ENCODE measurements around the gene THSD7A. TPM values are rescaled to one million over a fixed set of nuclear protein-coding genes. Genes with fewer than 3 reads are reported as not detected.
A peak's percentile ranks its signal among the peaks of the same experiment; 100 is the strongest.

THSD7A gene
- under 0.01 TPM in 1 of 2 replicates, not detected in the other for total RNA-seq (2014; rRNA removed; shearing (Covaris generic))

- peak; percentile 22 for DNase-seq (ENCODE audit: low read depth)
Observed at GRCh38 chr7:11831736-11832495, at the start of gene THSD7A. Gene THSD7A (minus strand): TSS chr7:11832198. CDS start chr7:11831946, 252 bp downstream.

- no peak for DNase-seq (ENCODE audit: low read depth)
Observed at GRCh38 chr7:11881680-11882079, 49.7 kb upstream of the THSD7A start.

GRCh38 chr7:11875635-11876034 is 43.6 kb upstream of the THSD7A start:
- DNase-seq (ENCODE audit: low read depth): no peak

DNA sequence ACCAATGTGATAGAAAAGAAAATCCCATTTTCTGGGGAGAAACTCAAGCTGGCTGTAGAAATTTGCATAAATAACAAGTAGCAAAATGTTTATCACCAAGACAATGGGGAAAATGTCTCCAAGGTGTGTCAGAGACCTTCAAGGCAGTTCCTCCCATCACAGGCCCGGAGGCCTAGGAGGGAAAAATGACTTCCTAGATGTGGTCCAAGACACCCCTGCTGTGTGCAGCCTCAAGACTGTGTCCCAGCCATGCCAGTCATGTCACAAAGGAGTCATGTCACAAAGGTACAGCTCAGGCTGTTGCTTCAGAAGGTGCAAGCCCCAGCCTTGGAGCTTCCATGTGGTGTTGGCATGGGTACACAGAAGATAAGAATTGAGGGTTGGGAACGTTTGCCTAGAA is 33.7 kb upstream of the THSD7A start:
- DNase-seq (ENCODE audit: low read depth): no peak

GRCh38 chr7:11858622-11859302 is 26.8 kb upstream of the THSD7A start:
- no peak for DNase-seq (ENCODE audit: low read depth)

DNA sequence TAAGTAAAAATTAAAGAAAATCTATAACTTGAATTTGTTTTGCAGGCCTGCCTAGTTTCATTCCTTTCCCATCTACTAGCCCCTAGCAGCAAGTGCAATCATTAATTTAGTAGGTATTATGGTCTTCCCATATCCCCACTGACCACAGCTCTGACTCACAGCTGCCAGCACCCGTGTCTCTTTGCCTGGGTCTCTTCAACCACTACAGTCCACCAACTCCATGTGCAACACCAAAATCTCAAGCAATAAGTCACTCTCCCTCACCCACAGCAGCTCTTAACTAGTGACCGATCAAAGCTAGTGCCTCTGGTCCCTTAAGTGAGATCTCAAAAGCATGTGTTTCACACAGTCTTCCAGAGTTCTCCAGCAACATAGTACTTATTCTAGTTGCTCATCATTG is 26.0 kb upstream of the THSD7A start:
- no peak for DNase-seq (ENCODE audit: low read depth)

DNA sequence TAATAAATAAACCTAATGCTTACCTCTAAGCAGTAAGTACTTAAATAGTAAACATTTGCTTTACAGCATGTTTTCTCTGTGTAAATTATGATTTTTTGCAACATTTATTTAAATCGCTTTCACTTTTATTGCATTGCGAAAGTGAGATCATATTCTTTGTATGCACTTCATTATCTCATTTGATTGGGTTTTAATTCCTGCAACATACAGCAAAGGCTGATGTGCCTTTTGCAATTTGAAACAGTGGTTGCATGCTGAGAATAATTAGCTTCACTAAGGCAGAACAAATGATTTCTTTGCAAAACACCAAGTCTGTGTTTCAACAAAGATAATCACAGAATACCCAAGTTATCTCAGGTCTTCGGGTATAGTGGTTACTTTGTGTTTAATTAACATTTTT is 16.3 kb upstream of the THSD7A start:
- no peak for DNase-seq (ENCODE audit: low read depth)

DNA sequence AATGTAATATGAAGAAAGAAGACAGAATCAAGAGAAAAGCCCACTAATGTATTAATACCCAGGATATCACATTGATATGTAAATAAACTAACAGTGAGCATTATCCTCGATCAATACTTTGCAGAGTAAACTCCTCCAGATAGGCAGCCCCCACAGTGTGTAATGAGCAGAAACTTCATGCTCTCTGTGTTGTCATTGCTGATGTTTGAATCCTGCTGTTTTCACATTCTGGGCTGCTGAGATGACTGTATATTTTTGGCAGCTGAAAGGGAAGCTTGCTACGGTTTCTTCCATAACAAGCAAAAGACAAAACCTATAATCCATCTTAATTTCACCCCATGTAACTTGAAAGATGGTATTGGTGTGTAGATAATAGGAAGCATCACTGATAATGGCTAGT is 15.3 kb upstream of the THSD7A start:
- DNase-seq (ENCODE audit: low read depth): no peak

GRCh38 chr7:11846361-11846955 is 14.5 kb upstream of the THSD7A start:
- no peak for DNase-seq (ENCODE audit: low read depth)

DNA sequence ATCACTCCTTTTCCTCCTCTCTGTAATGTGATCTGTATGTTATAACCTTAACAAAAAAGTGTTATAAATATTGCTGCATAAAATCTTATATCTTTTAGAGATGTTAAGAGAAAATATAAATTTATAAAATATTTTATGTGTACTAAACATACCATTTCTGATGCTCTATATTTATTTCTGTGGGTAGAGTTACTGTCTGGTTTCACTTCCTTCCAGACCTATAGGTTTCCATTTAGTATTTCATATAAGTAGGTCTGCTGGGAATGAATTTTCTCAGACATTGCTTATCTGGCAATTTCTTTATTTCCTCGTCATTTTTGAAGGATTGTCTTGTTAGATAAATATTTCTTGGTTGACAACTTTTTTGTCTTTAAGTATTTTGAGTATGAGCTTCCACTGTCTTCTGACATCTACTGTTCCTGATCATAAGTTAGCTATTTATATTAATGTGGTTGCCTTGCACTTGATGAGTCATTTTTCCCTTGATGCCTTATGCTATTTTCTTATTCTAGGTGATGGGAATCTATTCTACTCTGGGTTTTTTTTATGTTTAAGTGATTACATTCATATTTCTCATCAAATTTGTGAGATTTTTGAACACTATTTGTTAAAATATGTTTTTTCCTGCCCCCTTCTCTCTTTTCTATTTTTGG is 11.2 kb upstream of the THSD7A start:
- DNase-seq (ENCODE audit: low read depth): no peak

DNA sequence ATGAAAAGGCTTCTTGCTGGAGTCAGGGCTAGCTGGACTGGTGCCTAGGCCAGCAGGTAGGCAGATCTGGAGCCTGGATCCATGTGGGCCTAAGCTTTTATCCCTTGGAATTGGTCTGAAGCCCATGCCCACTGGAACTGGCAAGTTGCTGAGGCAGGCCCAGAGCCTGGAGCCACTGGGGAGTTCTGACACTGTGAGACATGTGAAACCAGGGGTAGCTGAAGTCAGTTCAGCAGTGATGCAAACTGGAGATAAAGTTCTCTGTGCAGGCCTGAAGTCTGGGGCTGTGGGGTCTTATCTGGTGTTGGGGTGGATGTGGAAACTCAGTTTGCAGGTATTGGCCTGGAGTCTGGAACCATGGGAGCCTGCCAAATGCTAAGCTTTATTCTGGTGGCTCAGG is 9.7 kb upstream of the THSD7A start:
- DNase-seq (ENCODE audit: low read depth): no peak

- no peak for DNase-seq (ENCODE audit: low read depth)
Observed at GRCh38 chr7:11835260-11835659, 3.3 kb upstream of the THSD7A start.

DNA sequence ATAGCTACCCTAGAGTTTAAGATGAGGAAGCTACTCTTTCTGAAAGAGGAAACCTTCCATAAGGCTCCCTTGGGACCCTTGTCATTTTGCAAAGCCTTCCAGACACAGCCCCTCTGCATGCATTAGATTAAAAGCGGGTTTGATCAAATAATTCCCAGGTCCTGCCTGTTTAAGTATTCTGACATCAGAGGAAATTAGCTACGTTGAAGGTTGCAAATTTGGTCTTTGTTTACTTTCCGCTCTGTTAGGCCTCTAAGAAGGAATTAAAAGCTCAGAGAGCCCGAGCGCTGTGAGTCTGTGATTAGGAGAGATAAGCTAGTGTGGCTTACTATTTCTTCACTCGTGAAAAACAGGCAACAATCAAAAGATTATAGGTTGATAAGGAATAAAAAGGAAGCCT is 1.4 kb upstream of the THSD7A start:
- DNase-seq (ENCODE audit: low read depth): no peak

DNA sequence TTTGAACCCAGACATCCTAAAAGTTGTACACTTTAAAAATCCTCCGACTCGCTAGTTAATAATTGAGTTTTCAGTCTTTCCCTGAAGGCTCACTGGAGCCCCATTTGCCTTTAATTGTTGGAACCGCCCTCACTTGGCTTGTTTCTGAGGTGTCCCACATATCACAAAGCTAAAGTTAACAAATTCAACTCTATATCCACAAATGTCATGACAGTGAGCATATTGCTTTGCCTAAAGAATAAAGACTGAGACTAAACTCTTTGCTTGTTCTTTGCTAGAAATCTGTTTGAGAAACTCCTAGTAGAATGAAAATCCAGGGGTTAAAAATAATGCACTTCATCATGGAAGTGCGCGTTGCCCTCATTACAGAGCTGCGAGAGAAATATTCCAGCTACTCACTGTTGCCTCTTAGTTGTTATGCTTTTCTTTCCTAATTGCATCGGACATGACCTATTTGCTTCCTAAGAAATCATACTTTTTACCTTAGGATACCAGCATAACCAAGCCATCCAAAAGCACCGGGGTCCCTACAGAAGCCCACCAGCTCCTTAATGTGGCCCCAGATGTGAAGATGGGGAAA is 752 bp downstream of the THSD7A start:
- peak; percentile 1 for DNase-seq (ENCODE audit: low read depth)

- DNase-seq (ENCODE audit: low read depth): no peak
Observed at GRCh38 chr7:11830582-11831155, 1.3 kb downstream of the THSD7A start.

- DNase-seq (ENCODE audit: low read depth): no peak
Observed at GRCh38 chr7:11829954-11830353, 2.0 kb downstream of the THSD7A start.

GRCh38 chr7:11819947-11820346 is 12.1 kb downstream of the THSD7A start:
- DNase-seq (ENCODE audit: low read depth): no peak

DNA sequence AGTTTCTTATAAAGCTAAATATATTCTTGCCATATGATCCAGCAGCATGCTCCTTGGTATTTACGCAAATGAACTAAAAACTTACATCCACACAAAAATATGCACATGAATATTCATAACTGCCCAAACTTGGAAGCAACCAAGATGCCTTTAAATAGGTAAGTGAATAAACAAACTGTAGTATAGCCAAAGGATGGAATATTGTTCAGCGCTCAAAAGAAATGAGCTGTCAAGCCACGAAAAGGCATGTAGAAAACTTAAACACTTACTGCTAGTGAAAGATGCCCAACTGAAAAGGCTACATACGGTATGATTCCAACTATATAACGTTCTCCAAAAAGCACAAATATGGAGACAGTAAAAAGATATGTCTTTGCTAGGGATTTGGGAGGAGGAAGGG is 12.7 kb downstream of the THSD7A start:
- no peak for DNase-seq (ENCODE audit: low read depth)

GRCh38 chr7:11818281-11818680 is 13.7 kb downstream of the THSD7A start:
- no peak for DNase-seq (ENCODE audit: low read depth)

GRCh38 chr7:11817111-11817740 is 14.8 kb downstream of the THSD7A start:
- no peak for DNase-seq (ENCODE audit: low read depth)

- no peak for DNase-seq (ENCODE audit: low read depth)
Observed at GRCh38 chr7:11811709-11812108, 20.3 kb downstream of the THSD7A start.
